Fibroblast of skin of left quadriceps (primary cell): ENCODE results near the gene FAS.

Experiments
- DNase-seq, 2 experiments: peaks; one replicate each; pipeline ENCODE4 v3.0.0-alpha.2; 2013; ENCODE audit warnings: low read depth in 2 of 2

Gene FAS

DNA sequence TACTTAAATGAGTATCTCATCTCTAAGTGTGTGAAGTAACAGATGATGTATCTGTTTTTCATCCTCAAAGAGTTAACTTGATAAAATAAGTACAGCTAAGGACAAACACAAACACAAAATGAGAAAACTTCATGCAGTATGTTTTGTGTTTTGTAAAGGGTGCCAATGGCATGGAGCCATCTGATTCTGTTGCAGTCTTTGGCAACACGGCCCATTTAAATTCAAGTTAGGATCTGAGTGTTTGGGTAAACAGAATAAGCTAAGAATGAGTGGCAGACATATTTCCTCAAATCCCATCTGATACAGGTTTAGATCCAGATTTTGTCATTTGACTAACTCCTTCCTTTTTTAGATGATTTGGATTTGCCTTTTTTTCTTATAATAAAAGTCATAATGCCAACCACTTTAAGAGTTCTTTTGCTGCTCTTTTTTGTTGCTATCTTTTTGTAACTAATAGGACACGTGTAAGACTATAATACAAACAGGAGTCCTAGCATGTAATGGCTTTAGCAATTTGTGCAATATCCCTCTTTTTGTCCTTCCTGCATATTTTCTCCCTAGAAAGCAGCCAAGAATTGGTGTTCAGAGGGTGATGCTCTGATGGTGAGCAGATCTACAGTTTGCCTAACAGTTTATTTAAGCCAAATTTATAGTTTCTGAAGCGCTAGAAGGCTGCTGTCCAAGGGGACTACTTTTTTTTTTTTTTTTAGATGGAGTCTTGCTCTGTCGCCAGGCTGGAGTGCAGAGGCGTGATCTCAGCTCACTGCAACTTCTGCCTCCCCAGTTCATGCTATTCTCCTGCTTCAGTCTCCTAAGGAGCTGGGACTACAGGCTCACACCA lies 19.2 kb upstream of the FAS start:
- DNase-seq = no peak

DNA sequence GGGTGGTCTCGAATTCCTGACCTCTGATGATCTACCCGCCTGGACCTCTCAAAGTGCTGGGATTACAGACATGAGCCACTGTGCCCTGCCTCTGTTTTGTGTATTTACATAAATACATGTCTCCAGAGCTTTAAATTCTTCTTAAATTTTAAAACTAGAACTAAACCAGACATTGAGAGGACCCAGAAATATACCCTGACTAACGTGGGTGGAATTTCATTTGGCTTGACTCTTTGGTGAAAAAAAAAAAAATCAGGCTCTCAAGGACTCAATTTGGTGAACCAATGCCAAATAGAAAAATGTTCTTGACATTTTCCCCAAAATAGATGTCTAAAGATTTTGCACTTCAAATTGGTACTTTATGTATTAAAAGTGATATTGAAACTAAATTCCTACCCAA lies 16.6 kb upstream of the FAS start:
- DNase-seq = no peak

- DNase-seq = no peak
Measured at GRCh38 chr10:88974446-88975376, 15.9 kb upstream of the FAS start.

DNA sequence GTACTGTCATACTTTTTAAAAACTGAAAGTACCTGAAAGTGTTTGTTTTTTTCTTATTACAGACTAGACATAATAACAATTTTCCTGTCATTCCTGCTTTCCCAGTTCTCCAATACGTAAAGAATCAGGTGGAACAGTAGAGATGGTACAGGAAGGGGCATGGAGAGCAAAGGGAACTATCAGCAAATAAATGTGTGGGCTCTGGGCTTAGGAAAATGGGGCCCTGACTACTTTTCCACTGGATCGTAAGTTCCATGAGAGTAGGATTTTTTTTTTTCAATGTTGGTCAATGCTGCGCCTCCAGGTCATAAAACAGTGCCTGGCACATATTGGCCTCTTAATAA lies 15.2 kb upstream of the FAS start:
- DNase-seq = no peak

GRCh38 chr10:88978463-88978862 lies 12.1 kb upstream of the FAS start:
- no peak for DNase-seq

GRCh38 chr10:88979153-88979562 lies 11.4 kb upstream of the FAS start:
- peak; percentile 61 to 62 for DNase-seq

DNA sequence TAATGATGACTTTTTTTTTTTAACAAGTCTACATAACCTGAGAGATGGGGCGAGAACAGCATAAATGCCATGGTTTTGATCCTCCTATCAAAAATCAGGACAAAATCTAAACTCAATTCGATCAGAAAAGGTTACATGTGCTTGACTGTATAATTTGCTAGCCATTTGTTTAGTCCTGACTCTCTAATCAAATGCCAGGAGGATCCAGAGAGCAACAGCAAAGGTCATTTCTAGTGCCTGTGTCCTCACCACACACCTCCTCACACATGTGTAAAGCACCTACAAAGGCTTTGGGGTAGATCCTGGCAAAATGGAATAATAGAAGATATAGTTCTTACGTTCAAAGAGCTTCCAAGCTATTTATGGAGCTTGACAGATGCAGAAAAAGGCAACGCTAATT lies 11.0 kb upstream of the FAS start:
- DNase-seq = no peak

DNA sequence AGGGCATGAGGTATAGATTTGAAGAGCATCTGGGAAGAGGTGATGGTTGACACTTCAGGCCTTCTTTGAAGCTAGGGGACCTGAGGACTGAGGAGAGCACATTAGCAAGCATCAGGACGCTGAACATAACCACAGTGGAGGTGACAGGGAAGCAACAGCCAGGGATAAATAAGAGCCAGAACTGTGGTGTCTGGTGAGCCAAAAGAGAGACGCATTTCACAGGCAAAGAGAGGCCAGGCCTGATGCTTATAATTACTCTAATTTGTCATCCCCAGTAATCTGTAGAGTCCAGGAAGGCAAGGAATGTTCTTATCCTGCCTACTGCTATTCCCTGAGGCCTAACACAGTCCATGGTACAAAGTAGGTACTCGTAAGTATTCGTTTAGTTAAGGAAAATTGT lies 10.4 kb upstream of the FAS start:
- DNase-seq = no peak

DNA sequence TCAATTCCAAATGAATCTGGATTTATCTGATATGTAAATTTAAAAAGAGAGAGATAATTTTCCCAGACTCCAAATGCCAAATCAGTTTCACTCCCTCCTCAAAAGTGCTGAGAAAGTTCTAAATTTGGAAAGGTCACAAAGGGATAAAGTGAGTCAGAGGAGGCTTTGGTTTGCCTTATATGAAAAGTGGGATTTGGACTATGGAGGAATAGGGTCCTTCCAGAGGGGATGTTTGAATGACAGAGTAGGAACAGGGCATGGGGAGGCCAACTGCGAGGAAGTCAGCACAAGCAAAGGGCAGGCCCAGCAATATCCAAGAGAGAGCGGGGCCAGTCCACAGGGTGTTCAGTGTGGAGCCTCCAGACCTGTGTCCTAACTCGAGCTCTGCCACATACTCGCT lies 9.8 kb upstream of the FAS start:
- DNase-seq = no peak

DNA sequence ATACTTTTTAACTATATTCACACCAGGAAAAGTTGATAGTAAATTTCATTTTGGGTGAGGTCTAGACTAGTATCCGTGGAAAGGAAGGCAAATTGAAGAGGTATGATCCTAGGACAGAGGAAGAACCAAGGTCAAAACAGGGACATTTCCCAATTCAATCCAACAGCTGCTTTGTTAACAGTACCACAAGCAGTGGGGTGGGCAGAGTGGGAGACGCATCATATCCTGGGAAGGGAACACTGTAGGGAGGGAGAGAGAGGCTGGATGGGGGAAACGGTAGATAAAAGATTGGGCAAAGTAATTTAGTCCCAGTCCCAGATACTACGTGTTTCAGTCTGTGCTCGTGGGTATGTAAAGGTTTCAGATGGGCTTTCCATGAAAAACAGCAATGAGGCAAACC lies 9.2 kb upstream of the FAS start:
- DNase-seq = no peak

GRCh38 chr10:88982366-88982765 lies 8.2 kb upstream of the FAS start:
- DNase-seq = no peak

DNA sequence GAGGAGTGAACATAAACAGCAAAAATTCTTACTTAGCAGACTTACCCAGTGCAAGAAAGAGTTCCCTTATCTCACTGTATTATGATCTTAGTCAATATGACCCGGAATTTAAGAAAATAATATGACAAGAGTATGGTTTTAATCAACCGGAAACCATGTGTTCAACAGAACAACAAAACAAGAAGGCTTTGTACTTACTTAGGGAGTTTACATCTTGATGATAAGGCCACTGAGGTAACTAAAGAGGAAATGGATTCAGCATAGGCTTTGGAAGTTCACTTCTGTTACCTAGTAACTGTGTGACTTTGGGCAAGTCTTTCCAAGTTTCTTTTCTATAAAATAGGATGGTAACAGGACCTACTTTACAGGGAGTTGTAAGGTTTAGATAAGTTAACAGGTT lies 7.4 kb upstream of the FAS start:
- DNase-seq = no peak

DNA sequence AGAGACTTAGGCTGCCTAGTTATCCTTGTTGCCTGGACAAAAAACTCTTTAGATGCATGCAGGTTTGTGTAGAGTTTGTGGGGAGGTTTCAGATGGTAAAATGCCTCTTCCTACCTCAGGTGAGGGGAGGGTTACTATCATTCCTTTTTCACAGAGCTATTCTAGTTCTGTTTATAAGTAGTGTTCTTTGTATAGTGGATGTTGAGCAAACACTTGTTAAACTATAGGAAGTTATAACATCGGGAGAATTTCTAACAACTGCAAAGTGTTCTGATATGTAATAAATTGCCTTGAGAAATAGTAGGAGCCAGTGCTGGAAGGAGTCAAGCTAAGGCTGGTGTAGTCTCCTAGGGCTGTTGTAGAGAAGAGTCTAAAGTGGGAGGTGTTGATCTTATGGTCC lies 6.7 kb upstream of the FAS start:
- no peak for DNase-seq

DNA sequence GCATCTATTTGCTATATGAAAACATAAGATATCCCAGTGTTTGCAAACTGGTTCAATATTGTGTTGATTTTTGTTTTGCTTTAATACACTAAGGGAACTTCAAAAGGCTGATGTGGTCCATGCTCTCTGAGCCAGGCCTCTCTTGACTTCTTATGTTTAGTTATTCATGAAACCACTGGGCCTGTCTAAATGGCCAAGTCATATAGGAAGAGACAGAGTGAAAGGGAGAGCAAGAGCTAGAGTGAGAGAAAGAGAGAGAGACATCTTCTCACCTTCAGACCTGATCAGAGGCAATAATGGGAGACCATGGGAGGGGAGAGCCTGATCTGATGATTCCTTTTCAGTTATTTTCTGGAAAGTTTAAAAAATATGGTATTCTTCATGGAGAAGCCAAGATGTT lies 6.1 kb upstream of the FAS start:
- no peak for DNase-seq

- no peak for DNase-seq
Measured at GRCh38 chr10:88986549-88987242, 3.9 kb upstream of the FAS start.

GRCh38 chr10:88987243-88987725 lies 3.3 kb upstream of the FAS start:
- no peak for DNase-seq

DNA sequence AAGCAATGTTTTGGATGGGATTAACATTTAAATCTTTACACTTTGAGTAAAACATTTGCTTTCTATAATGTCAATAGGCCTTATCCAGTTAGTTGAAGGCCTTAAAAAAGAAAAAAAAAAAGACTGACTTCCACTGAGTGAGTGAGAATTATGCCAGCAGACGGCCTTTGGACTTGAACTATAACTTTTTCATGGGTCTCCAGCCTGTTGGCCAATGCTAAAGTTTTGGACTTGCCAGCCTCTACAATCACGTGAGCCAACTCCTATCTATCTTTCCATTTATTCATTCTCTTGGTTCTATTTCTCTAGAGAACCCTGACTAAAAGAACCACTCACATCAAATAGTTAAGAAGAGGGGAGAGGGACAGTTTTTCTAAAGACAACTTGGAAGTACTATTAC lies 2.8 kb upstream of the FAS start:
- no peak for DNase-seq

DNA sequence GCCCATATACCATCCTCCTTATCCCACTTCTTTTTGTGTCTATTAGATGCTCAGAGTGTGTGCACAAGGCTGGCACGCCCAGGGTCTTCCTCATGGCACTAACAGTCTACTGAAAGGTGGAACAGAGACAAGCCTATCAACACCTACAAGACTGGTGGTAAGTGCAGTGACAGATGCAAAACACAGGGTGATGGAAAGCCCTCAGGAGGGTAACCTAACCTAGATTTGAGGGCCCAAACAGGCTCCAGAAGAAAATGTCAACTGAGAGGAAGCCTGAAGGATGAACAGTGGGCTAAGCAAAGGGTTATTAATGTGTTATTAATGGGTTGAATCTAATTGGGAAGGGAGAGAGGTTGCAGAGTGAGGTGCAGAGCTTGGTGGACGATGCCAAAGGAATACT lies 1.2 kb upstream of the FAS start:
- no peak for DNase-seq

DNA sequence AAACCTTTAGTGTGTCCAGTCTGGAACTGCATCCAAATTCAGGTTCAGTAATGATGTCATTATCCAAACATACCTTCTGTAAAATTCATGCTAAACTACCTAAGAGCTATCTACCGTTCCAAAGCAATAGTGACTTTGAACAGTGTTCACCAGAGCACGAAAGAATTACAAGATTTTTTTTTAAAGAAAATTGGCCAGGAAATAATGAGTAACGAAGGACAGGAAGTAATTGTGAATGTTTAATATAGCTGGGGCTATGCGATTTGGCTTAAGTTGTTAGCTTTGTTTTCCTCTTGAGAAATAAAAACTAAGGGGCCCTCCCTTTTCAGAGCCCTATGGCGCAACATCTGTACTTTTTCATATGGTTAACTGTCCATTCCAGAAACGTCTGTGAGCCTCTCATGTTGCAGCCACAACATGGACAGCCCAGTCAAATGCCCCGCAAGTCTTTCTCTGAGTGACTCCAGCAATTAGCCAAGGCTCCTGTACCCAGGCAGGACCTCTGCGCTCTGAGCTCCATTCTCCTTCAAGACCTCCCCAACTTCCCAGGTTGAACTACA lies 694 bp upstream of the FAS start:
- peak; percentile 60 to 61 for DNase-seq

DNA sequence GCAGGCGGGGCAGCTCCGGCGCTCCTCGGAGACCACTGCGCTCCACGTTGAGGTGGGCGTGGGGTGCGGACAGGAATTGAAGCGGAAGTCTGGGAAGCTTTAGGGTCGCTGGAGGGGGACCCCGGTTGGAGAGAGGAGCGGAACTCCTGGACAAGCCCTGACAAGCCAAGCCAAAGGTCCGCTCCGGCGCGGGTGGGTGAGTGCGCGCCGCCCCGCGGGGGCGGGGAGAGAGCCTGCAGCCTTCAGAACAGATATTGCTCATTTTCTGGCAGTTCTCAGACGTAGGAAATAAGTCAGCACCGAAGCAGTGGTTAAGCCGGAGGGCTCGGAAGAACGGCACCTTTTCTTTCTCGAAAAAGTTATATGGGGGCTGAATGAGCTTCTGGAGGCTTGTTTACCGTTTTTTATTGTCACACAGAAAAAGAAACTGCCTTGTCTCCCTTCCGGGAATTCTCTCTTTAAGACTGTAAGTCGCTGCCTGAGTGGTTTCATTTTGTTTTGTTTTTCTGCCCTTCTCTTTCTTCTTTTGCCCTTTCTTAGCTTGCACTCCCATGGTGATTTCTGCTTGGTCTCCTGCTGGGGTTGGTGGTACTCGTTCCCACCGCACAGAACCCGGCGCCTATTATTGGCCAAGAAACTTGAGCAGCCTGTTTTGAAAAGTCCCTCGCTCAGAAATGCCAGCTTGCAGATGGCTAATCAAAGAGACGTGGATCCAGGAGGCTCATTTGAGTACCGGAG lies 732 bp downstream of the FAS start:
- no peak for DNase-seq

- no peak for DNase-seq
Measured at GRCh38 chr10:88991899-88992320, 1.3 kb downstream of the FAS start.
